ENCODE measurements around the gene RANBP10. TPM values are rescaled to one million over a fixed set of nuclear protein-coding genes. Genes with fewer than 3 reads are reported as not detected.
A peak's percentile ranks its signal among the peaks of the same experiment; 100 is the strongest.

The RANBP10 gene
- total RNA-seq, 2 donors from 2014 or later = 11.1 to 22.8 TPM

GRCh38 chr16:67820608-67821259 is 14.4 kb upstream of the RANBP10 start:
- intact Hi-C loops (cut with DNase I) = no loop called here
- Histone ChIP-seq H3K27ac (no peak overlapping the region), H3K27me3 (replicated peaks; ENCODE audit: insufficient read depth) (no peaks in the 10 kb centered on the region), H3K36me3 (no peaks in the 10 kb centered on the region), H3K4me3 (no peak overlapping the region), H3K9me3 (no peaks in the 10 kb centered on the region), H3K4me1 (replicated peaks) (no peaks in the 10 kb centered on the region)
- DNase-seq (ENCODE audit: low spot score) = no peak
- TF ChIP-seq POLR2A (IDR thresholded peaks at IDR 0.05) (no peak), CTCF (IDR thresholded peaks at IDR 0.05) (no peak), POLR2AphosphoS5 (IDR thresholded peaks at IDR 0.05) (no peak)
- 92% methylated on average over 11 of the region's 11 CpGs for WGBS

GRCh38 chr16:67814567-67814966 is 8.2 kb upstream of the RANBP10 start:
- intact Hi-C loops (cut with DNase I) = no loop called here
- no peaks in the 10 kb centered on the region for H3K4me1 ChIP-seq (replicated peaks)
- no peaks in the 10 kb centered on the region for H3K9me3 ChIP-seq
- DNase-seq (ENCODE audit: low spot score) = no peak
- no peak overlapping the region for H3K4me3 ChIP-seq
- no peak for TF ChIP-seq CTCF (IDR thresholded peaks at IDR 0.05)
- TF ChIP-seq POLR2A (IDR thresholded peaks at IDR 0.05) = no peak
- TF ChIP-seq POLR2AphosphoS5 (IDR thresholded peaks at IDR 0.05) = no peak
- 69% methylated on average over 8 of the region's 8 CpGs for WGBS
- H3K27me3 ChIP-seq (replicated peaks; ENCODE audit: insufficient read depth) = no peaks in the 10 kb centered on the region
- no peak overlapping the region for H3K27ac ChIP-seq
- H3K36me3 ChIP-seq = no peaks in the 10 kb centered on the region

GRCh38 chr16:67811899-67812298 is 5.5 kb upstream of the RANBP10 start:
- Histone ChIP-seq H3K9me3 (no peaks in the 10 kb centered on the region), H3K4me1 (replicated peaks) (no peaks in the 10 kb centered on the region), H3K4me3 (no peak overlapping the region), H3K27me3 (replicated peaks; ENCODE audit: insufficient read depth) (no peaks in the 10 kb centered on the region), H3K36me3 (no peaks in the 10 kb centered on the region), H3K27ac (no peak overlapping the region)
- WGBS = 100% methylated on average over 1 of the region's 1 CpG
- TF ChIP-seq POLR2A (IDR thresholded peaks at IDR 0.05) (no peak), POLR2AphosphoS5 (IDR thresholded peaks at IDR 0.05) (no peak), CTCF (IDR thresholded peaks at IDR 0.05) (no peak)
- no peak for DNase-seq (ENCODE audit: low spot score)
- intact Hi-C loops (cut with DNase I) = no loop called here

- Histone ChIP-seq H3K27me3 (replicated peaks; ENCODE audit: insufficient read depth) (no peaks in the 10 kb centered on the region), H3K4me1 (replicated peaks) (peaks cover 14% of the 10 kb centered on the region), H3K9me3 (no peaks in the 10 kb centered on the region), H3K27ac (peak overlapping the region; percentile 72 to 81), H3K4me3 (peak overlapping the region; percentile 94 to 98), H3K36me3 (no peaks in the 10 kb centered on the region)
- no peak for TF ChIP-seq POLR2A (IDR thresholded peaks at IDR 0.05)
- no peak for TF ChIP-seq POLR2AphosphoS5 (IDR thresholded peaks at IDR 0.05)
- TF ChIP-seq CTCF (IDR thresholded peaks at IDR 0.05) = no peak
- DNase-seq (ENCODE audit: low spot score) = no peak
- 23% methylated on average over 24 of the region's 24 CpGs for WGBS
- intact Hi-C loops (cut with DNase I) = loop anchor here (10.0 kb wide), 1 partner anchor 132 kb away; no protein-coding TSS in a partner anchor
Observed at GRCh38 chr16:67807148-67807682, 855 bp upstream of the RANBP10 start.
